IMR-90 (cell line): Measurements from ENCODE around the gene TNK2. TPM values are rescaled to one million over a fixed set of nuclear protein-coding genes. Genes with fewer than 3 reads are reported as not detected.

ENCODE experiments used
- ATAC-seq: fragments of 200-7000 bp; cut with Tn5 transposase; 2 replicates; pipeline ENCODE4 v1.9.1; 2020; ENCODE audit warnings: low read depth, mild to moderate bottlenecking, moderate library complexity
- BruUV-seq: library from RNA; stranded (reverse); fragments of 400-500 nt; replicated peaks from 2 replicates; lab custom pipeline; 2021; lab: Mats Ljungman, UMichigan
- CTCF ChIA-PET: fragments of 300-600 bp; formaldehyde crosslinking; extraction: SDS; loops from one replicate; lab custom pipeline; 2021; ENCODE audit warnings: antibody characterized with exemption; lab: Yijun Ruan, JAX
- POLR2A ChIA-PET: fragments of 300-600 bp; sonication (Branson Sonifier 250); formaldehyde crosslinking; loops from one replicate; lab custom pipeline; 2022; ENCODE audit warnings: antibody characterized with exemption; ENCODE audit not compliant: unreplicated experiment; lab: Charles Lee
- DNase-seq: peaks from one replicate; pipeline ENCODE4 v3.0.0; 2013
- H2AFZ ChIP-seq: replicated peaks from 2 replicates; pipeline ENCODE3; 2013; ENCODE audit warnings: low read length, mild to moderate bottlenecking; ENCODE audit not compliant: poor library complexity
- H2AK5ac ChIP-seq: 2 replicates; pipeline ENCODE4 v1.6.1; 2013; ENCODE audit warnings: low read depth, low read length, inconsistent platforms
- H2AK9ac ChIP-seq: replicated peaks from 2 replicates; pipeline ENCODE3; 2013; ENCODE audit warnings: mild to moderate bottlenecking, low read depth, low read length, moderate library complexity; ENCODE audit not compliant: poor library complexity
- H2BK120ac ChIP-seq: 2 replicates; pipeline ENCODE4 v1.6.1; 2013; ENCODE audit warnings: low read depth, low read length, inconsistent platforms
- H2BK15ac ChIP-seq: 3 replicates; pipeline ENCODE4 v1.6.1; 2013; ENCODE audit warnings: low read depth, low read length, inconsistent platforms
- H2BK20ac ChIP-seq: 2 replicates; pipeline ENCODE4 v1.6.1; 2013; ENCODE audit warnings: low read depth, mild to moderate bottlenecking, inconsistent platforms, low read length, moderate library complexity
- H2BK5ac ChIP-seq: 2 replicates; pipeline ENCODE4 v1.6.1; 2013; ENCODE audit warnings: mild to moderate bottlenecking, low read depth, low read length, inconsistent platforms; ENCODE audit not compliant: poor library complexity, severe bottlenecking
- H3K14ac ChIP-seq: replicated peaks from 2 replicates; pipeline ENCODE4 v1.6.1; 2013; ENCODE audit warnings: low read depth, low read length, inconsistent platforms
- H3K18ac ChIP-seq: 2 replicates; pipeline ENCODE4 v1.6.1; 2013; ENCODE audit warnings: low read depth, low read length, control low read depth
- H3K23ac ChIP-seq: 2 replicates; pipeline ENCODE4 v1.6.1; 2013; ENCODE audit warnings: low read depth, low read length, inconsistent platforms
- H3K27ac ChIP-seq: 2 replicates; pipeline ENCODE4 v1.5.1; 2013; ENCODE audit warnings: mild to moderate bottlenecking, control low read depth, low read length; ENCODE audit not compliant: insufficient read depth
- H3K27me3 ChIP-seq: 2 replicates; pipeline ENCODE4 v1.6.1; 2013; ENCODE audit warnings: low read length; ENCODE audit not compliant: control insufficient read depth, insufficient read depth
- H3K36me3 ChIP-seq: 2 replicates; pipeline ENCODE4 v1.6.1; 2013; ENCODE audit warnings: low read length, mixed read lengths; ENCODE audit not compliant: control insufficient read depth, insufficient read depth
- H3K4ac ChIP-seq: 2 replicates; pipeline ENCODE4 v1.6.1; 2013; ENCODE audit warnings: low read depth, low read length, inconsistent platforms
- H3K4me1 ChIP-seq: 2 replicates; pipeline ENCODE4 v1.6.1; 2013; ENCODE audit warnings: low read length, mixed read lengths; ENCODE audit not compliant: control insufficient read depth, insufficient read depth
- H3K4me2 ChIP-seq: 2 replicates; pipeline ENCODE4 v1.6.1; 2013; ENCODE audit warnings: low read depth, mild to moderate bottlenecking, control low read depth, low read length, moderate library complexity
- H3K4me3 ChIP-seq: 2 replicates; pipeline ENCODE4 v1.5.1; 2013; ENCODE audit warnings: low read depth, mild to moderate bottlenecking, control low read depth, low read length, moderate library complexity; ENCODE audit not compliant: insufficient read depth
- H3K56ac ChIP-seq: 2 replicates; pipeline ENCODE4 v1.6.1; 2013; ENCODE audit warnings: low read length, inconsistent platforms; ENCODE audit not compliant: insufficient read depth; ENCODE audit errors: extremely low read depth
- H3K79me1 ChIP-seq, 2 experiments: 2 replicates each; pipeline ENCODE4 v1.6.1; 2013; ENCODE audit warnings: low read length in 2 of 2, inconsistent platforms in 1 of 2, low read depth in 1 of 2
- H3K9ac ChIP-seq: 2 replicates; pipeline ENCODE4 v1.6.1; 2013; ENCODE audit warnings: low read depth, low read length, control low read depth
- H3K9me1 ChIP-seq: 2 replicates; pipeline ENCODE4 v1.6.1; 2013; ENCODE audit warnings: low read length, inconsistent platforms; ENCODE audit not compliant: insufficient read depth
- H3K9me3 ChIP-seq: 2 replicates; pipeline ENCODE4 v1.6.1; 2013; ENCODE audit warnings: low read length; ENCODE audit not compliant: control insufficient read depth, insufficient read depth
- H4K20me1 ChIP-seq: 2 replicates; pipeline ENCODE4 v1.6.1; 2013; ENCODE audit warnings: low read length, inconsistent platforms; ENCODE audit not compliant: insufficient read depth
- H4K5ac ChIP-seq: 2 replicates; pipeline ENCODE4 v1.6.1; 2013; ENCODE audit warnings: mild to moderate bottlenecking, low read depth, low read length, control low read depth
- H4K8ac ChIP-seq, 2 experiments: 2 replicates each; pipeline ENCODE4 v1.6.1; 2013; ENCODE audit warnings: low read depth in 2 of 2, low read length in 2 of 2, control low read depth in 1 of 2, inconsistent platforms in 1 of 2
- H4K91ac ChIP-seq: 2 replicates; pipeline ENCODE4 v1.6.1; 2013; ENCODE audit warnings: low read depth, low read length, inconsistent platforms; ENCODE audit not compliant: insufficient read depth
- BHLHE40 ChIP-seq: fragments of 150-350 bp; IDR thresholded peaks from 2 replicates; pipeline ENCODE4 v1.6.1; 2016; ENCODE audit warnings: mild to moderate bottlenecking, low read depth, low read length
- CHD1 ChIP-seq: IDR thresholded peaks from 2 replicates; pipeline ENCODE4 v1.6.1; 2012; ENCODE audit warnings: low read depth, low read length, improper control_type of control experiment
- FOS ChIP-seq: fragments of 150-350 bp; IDR thresholded peaks from 2 replicates; pipeline ENCODE4 v1.6.1; 2016; ENCODE audit warnings: low read depth, low read length
- POLR2A ChIP-seq: IDR thresholded peaks from 2 replicates; pipeline ENCODE4 v1.6.1; 2012; ENCODE audit warnings: mild to moderate bottlenecking, low read depth, low read length
- RAD21 ChIP-seq: IDR thresholded peaks from 2 replicates; pipeline ENCODE4 v1.6.1; 2012; ENCODE audit warnings: low read length, improper control_type of control experiment
- RFX5 ChIP-seq: IDR thresholded peaks from 2 replicates; pipeline ENCODE4 v1.8.0; 2012; ENCODE audit warnings: low read depth, mild to moderate bottlenecking, low read length, moderate library complexity
- WGBS, 2 experiments: methylation state at CpG; one replicate each; pipeline versions ENCODE4 v1.1.5 to v1.1.7; 2013; ENCODE audit warnings: missing lambda C conversion rate in 2 of 2; ENCODE audit not compliant: insufficient read length in 1 of 2; ENCODE audit errors: extremely low coverage in 2 of 2; 5-methylcytosine and 5-hydroxymethylcytosine counted together
- dilution Hi-C: fragments of 300-500 bp; cut with HindIII; formaldehyde crosslinking; loops from one replicate; pipeline ENCODE4 v1.14.3; 2018; ENCODE audit warnings: low sequenced_read_pairs; ENCODE audit not compliant: unreplicated experiment
- in situ Hi-C: fragments of 300-500 bp; cut with MboI; formaldehyde crosslinking; loops from 3 replicates; pipeline ENCODE4 v1.14.3; 2019; ENCODE audit warnings: low sequenced_read_pairs, inconsistent platforms, mixed read lengths
- intact Hi-C: fragments of 100-400 bp; cut with micrococcal nuclease; formaldehyde crosslinking; loops from 2 replicates; pipeline ENCODE4 v1.10.0; 2022
- polyA plus RNA-seq, 3 experiments: library from polyadenylated mRNA; depleted of rRNA; stranded (reverse); fragments of >200 nt; gene quantifications; 2 replicates each; pipeline ENCODE4 v1.2.3, GENCODE V29; 2012; ENCODE audit warnings: low replicate concordance in 1 of 3
- total RNA-seq: library from RNA; depleted of rRNA; stranded (reverse); fragments of >200 nt; gene quantifications from 2 replicates; pipeline ENCODE4 v1.2.3, GENCODE V29; 2012
- TF ChIP-seq, protein P1 (sequence below): fragments of 150-350 bp; IDR thresholded peaks from 2 replicates; pipeline ENCODE4 v1.6.1; 2016; ENCODE audit warnings: low read depth, mild to moderate bottlenecking, low read length, moderate library complexity, borderline replicate concordance

Gene TNK2
- total and polyA plus RNA-seq, 2 of the 4 experiments (the other 2 are of a cell fraction): 2.2 to 13.8 TPM

DNA sequence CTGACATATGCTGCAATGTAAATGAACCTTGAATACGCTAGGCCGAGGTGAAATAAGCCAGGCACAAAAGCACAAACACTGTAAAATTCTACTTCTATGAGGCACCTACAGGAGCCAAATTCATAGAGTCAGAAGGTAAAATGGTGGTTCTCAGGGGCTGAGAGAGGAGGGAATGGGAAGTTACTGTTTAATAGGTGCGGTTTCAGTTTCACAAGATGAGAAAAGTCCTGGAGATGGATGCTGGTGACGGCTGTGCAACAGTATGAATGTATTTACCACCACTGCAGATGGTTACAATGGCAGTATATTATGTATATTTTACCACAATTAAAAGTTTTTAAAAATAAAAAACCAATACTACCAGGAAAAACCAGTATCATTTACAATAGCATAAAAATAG is 4.0 kb downstream of the TNK2 start:
- Histone ChIP-seq H4K5ac (no peak overlapping the region), H3K9ac (no peak overlapping the region), H3K9me1 (peaks cover 13% of the 10 kb centered on the region), H2BK120ac (no peak overlapping the region), H3K4me3 (no peak overlapping the region), H2AK9ac (no peak overlapping the region), H3K56ac (no peak overlapping the region), H3K23ac (no peak overlapping the region), H3K27ac (no peak overlapping the region), H3K14ac (no peak overlapping the region), H3K36me3 (no peaks in the 10 kb centered on the region), H4K20me1 (peaks cover 17% of the 10 kb centered on the region; the same call in 1 of the 2 replicates), H3K4me2 (no peak overlapping the region), H2AFZ (no peak overlapping the region), H2AK5ac (no peak overlapping the region), H3K79me1 (peaks cover 4 to 62% of the 10 kb centered on the region in 2 experiments; a peak in 3 of 4 replicates), H3K9me3 (no peaks in the 10 kb centered on the region), H4K8ac (no peak overlapping the region), H2BK15ac (no peak overlapping the region), H2BK20ac (no peak overlapping the region), H3K4ac (no peak overlapping the region), H3K4me1 (peaks cover 28% of the 10 kb centered on the region), H3K27me3 (no peaks in the 10 kb centered on the region), H4K91ac (no peak overlapping the region), H2BK5ac (no peak overlapping the region), H3K18ac (no peak overlapping the region)
- ATAC-seq: no peak
- no peak for TF ChIP-seq POLR2A
- no peak for TF ChIP-seq BHLHE40
- no peak for TF ChIP-seq CHD1
- TF ChIP-seq RAD21: no peak
- TF ChIP-seq RFX5: no peak
- TF ChIP-seq, protein P1, sequence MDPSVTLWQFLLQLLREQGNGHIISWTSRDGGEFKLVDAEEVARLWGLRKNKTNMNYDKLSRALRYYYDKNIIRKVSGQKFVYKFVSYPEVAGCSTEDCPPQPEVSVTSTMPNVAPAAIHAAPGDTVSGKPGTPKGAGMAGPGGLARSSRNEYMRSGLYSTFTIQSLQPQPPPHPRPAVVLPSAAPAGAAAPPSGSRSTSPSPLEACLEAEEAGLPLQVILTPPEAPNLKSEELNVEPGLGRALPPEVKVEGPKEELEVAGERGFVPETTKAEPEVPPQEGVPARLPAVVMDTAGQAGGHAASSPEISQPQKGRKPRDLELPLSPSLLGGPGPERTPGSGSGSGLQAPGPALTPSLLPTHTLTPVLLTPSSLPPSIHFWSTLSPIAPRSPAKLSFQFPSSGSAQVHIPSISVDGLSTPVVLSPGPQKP: no peak
- no peak for TF ChIP-seq FOS
- dilution Hi-C loops (no loop called here), in situ Hi-C loops (no loop called here), intact Hi-C loops (no loop called here)
- BruUV-seq: no TSS peak
- no CpG with 5 or more reads among the region's 4 CpGs for WGBS, 2 experiments
- ChIA-PET CTCF (no interaction called here), POLR2A (no interaction called here)
- no peak for DNase-seq
